ENCODE data around the gene PLB1. TPM values are rescaled to one million over a fixed set of nuclear protein-coding genes. Genes with fewer than 3 reads are reported as not detected.

PLB1 gene
- polyA plus RNA-seq, 1 donor, result 3.2 TPM

- no peak overlapping the region for H3K4me3 ChIP-seq (ENCODE audit: low read length)
- peaks cover 14% of the 10 kb centered on the region for H3K4me1 ChIP-seq (ENCODE audit: control insufficient read depth, insufficient read depth, low read length)
- no peaks in the 10 kb centered on the region for H3K36me3 ChIP-seq (ENCODE audit: control insufficient read depth, insufficient read depth, low read length)
- DNase-seq, result no peak
- H3K27me3 ChIP-seq (ENCODE audit: control insufficient read depth, insufficient read depth, low read length), result no peaks in the 10 kb centered on the region
- no CpG with 5 or more reads among the region's 11 CpGs for WGBS (ENCODE audit: insufficient coverage, low lambda C conversion rate)
- H3K27ac ChIP-seq (ENCODE audit: low read length), result no peak overlapping the region
- peaks cover 1% of the 10 kb centered on the region for H3K9me3 ChIP-seq (ENCODE audit: control insufficient read depth, low read depth, low read length)
Observed at GRCh38 chr2:28678175-28678855, 182.5 kb downstream of the PLB1 start.

- Histone ChIP-seq H3K27ac (ENCODE audit: low read length) (no peak overlapping the region), H3K36me3 (ENCODE audit: control insufficient read depth, insufficient read depth, low read length) (no peaks in the 10 kb centered on the region), H3K4me3 (ENCODE audit: low read length) (no peak overlapping the region), H3K27me3 (ENCODE audit: control insufficient read depth, insufficient read depth, low read length) (no peaks in the 10 kb centered on the region), H3K9me3 (ENCODE audit: control insufficient read depth, low read depth, low read length) (no peaks in the 10 kb centered on the region), H3K4me1 (ENCODE audit: control insufficient read depth, insufficient read depth, low read length) (peaks cover 19% of the 10 kb centered on the region)
- WGBS (ENCODE audit: insufficient coverage, low lambda C conversion rate), result no CpG with 5 or more reads among the region's 1 CpG
- no peak for DNase-seq
Observed at GRCh38 chr2:28678944-28679343, 183.1 kb downstream of the PLB1 start.

- no peak overlapping the region for H3K27ac ChIP-seq (ENCODE audit: low read length)
- H3K36me3 ChIP-seq (ENCODE audit: control insufficient read depth, insufficient read depth, low read length), result no peaks in the 10 kb centered on the region
- no peak overlapping the region for H3K4me3 ChIP-seq (ENCODE audit: low read length)
- DNase-seq, result no peak
- H3K27me3 ChIP-seq (ENCODE audit: control insufficient read depth, insufficient read depth, low read length), result no peaks in the 10 kb centered on the region
- peaks cover 14% of the 10 kb centered on the region for H3K4me1 ChIP-seq (ENCODE audit: control insufficient read depth, insufficient read depth, low read length)
- no peaks in the 10 kb centered on the region for H3K9me3 ChIP-seq (ENCODE audit: control insufficient read depth, low read depth, low read length)
- WGBS (ENCODE audit: insufficient coverage, low lambda C conversion rate), result no CpG with 5 or more reads among the region's 6 CpGs
Observed at GRCh38 chr2:28680657-28681056, 184.8 kb downstream of the PLB1 start.

GRCh38 chr2:28681158-28681571 is 185.3 kb downstream of the PLB1 start:
- Histone ChIP-seq H3K9me3 (ENCODE audit: control insufficient read depth, low read depth, low read length) (no peaks in the 10 kb centered on the region), H3K4me3 (ENCODE audit: low read length) (no peak overlapping the region), H3K27me3 (ENCODE audit: control insufficient read depth, insufficient read depth, low read length) (no peaks in the 10 kb centered on the region), H3K27ac (ENCODE audit: low read length) (no peak overlapping the region), H3K36me3 (ENCODE audit: control insufficient read depth, insufficient read depth, low read length) (no peaks in the 10 kb centered on the region), H3K4me1 (ENCODE audit: control insufficient read depth, insufficient read depth, low read length) (peaks cover 14% of the 10 kb centered on the region)
- WGBS (ENCODE audit: insufficient coverage, low lambda C conversion rate), result no CpG with 5 or more reads among the region's 4 CpGs
- no peak for DNase-seq

GRCh38 chr2:28681606-28682005 is 185.7 kb downstream of the PLB1 start:
- H3K9me3 ChIP-seq (ENCODE audit: control insufficient read depth, low read depth, low read length), result no peaks in the 10 kb centered on the region
- peaks cover 14% of the 10 kb centered on the region for H3K4me1 ChIP-seq (ENCODE audit: control insufficient read depth, insufficient read depth, low read length)
- H3K27me3 ChIP-seq (ENCODE audit: control insufficient read depth, insufficient read depth, low read length), result no peaks in the 10 kb centered on the region
- no peak for DNase-seq
- H3K27ac ChIP-seq (ENCODE audit: low read length), result no peak overlapping the region
- H3K4me3 ChIP-seq (ENCODE audit: low read length), result no peak overlapping the region
- H3K36me3 ChIP-seq (ENCODE audit: control insufficient read depth, insufficient read depth, low read length), result no peaks in the 10 kb centered on the region

- Histone ChIP-seq H3K27ac (ENCODE audit: low read length) (no peak overlapping the region), H3K4me3 (ENCODE audit: low read length) (no peak overlapping the region), H3K27me3 (ENCODE audit: control insufficient read depth, insufficient read depth, low read length) (no peaks in the 10 kb centered on the region), H3K4me1 (ENCODE audit: control insufficient read depth, insufficient read depth, low read length) (peaks cover 14% of the 10 kb centered on the region), H3K36me3 (ENCODE audit: control insufficient read depth, insufficient read depth, low read length) (no peaks in the 10 kb centered on the region), H3K9me3 (ENCODE audit: control insufficient read depth, low read depth, low read length) (no peaks in the 10 kb centered on the region)
- DNase-seq, result peak in 1 of 2 donors; percentile 59
- WGBS (ENCODE audit: insufficient coverage, low lambda C conversion rate), result no CpG with 5 or more reads among the region's 14 CpGs
Observed at GRCh38 chr2:28683100-28683706, 187.3 kb downstream of the PLB1 start.

- Histone ChIP-seq H3K27ac (ENCODE audit: low read length) (no peak overlapping the region), H3K9me3 (ENCODE audit: control insufficient read depth, low read depth, low read length) (no peaks in the 10 kb centered on the region), H3K4me3 (ENCODE audit: low read length) (no peak overlapping the region), H3K27me3 (ENCODE audit: control insufficient read depth, insufficient read depth, low read length) (no peaks in the 10 kb centered on the region), H3K4me1 (ENCODE audit: control insufficient read depth, insufficient read depth, low read length) (peaks cover 14% of the 10 kb centered on the region), H3K36me3 (ENCODE audit: control insufficient read depth, insufficient read depth, low read length) (no peaks in the 10 kb centered on the region)
- 100% methylated on average over 2 of the region's 13 CpGs for WGBS (ENCODE audit: insufficient coverage, low lambda C conversion rate)
- no peak for DNase-seq
Observed at GRCh38 chr2:28684142-28684858, 188.4 kb downstream of the PLB1 start.

GRCh38 chr2:28687171-28687570 is 191.3 kb downstream of the PLB1 start:
- peaks cover 20% of the 10 kb centered on the region for H3K4me1 ChIP-seq (ENCODE audit: control insufficient read depth, insufficient read depth, low read length)
- H3K36me3 ChIP-seq (ENCODE audit: control insufficient read depth, insufficient read depth, low read length), result no peaks in the 10 kb centered on the region
- H3K27ac ChIP-seq (ENCODE audit: low read length), result no peak overlapping the region
- DNase-seq, result no peak
- no peaks in the 10 kb centered on the region for H3K9me3 ChIP-seq (ENCODE audit: control insufficient read depth, low read depth, low read length)
- no peak overlapping the region for H3K4me3 ChIP-seq (ENCODE audit: low read length)
- no peaks in the 10 kb centered on the region for H3K27me3 ChIP-seq (ENCODE audit: control insufficient read depth, insufficient read depth, low read length)

GRCh38 chr2:28687640-28688385 is 192.0 kb downstream of the PLB1 start:
- Histone ChIP-seq H3K36me3 (ENCODE audit: control insufficient read depth, insufficient read depth, low read length) (no peaks in the 10 kb centered on the region), H3K4me1 (ENCODE audit: control insufficient read depth, insufficient read depth, low read length) (peaks cover 20% of the 10 kb centered on the region), H3K9me3 (ENCODE audit: control insufficient read depth, low read depth, low read length) (no peaks in the 10 kb centered on the region), H3K27me3 (ENCODE audit: control insufficient read depth, insufficient read depth, low read length) (no peaks in the 10 kb centered on the region), H3K4me3 (ENCODE audit: low read length) (no peak overlapping the region), H3K27ac (ENCODE audit: low read length) (no peak overlapping the region)
- no CpG with 5 or more reads among the region's 7 CpGs for WGBS (ENCODE audit: insufficient coverage, low lambda C conversion rate)
- DNase-seq, result no peak

GRCh38 chr2:28688818-28689217 is 193.0 kb downstream of the PLB1 start:
- H3K9me3 ChIP-seq (ENCODE audit: control insufficient read depth, low read depth, low read length), result no peaks in the 10 kb centered on the region
- WGBS (ENCODE audit: insufficient coverage, low lambda C conversion rate), result 100% methylated on average over 1 of the region's 2 CpGs
- DNase-seq, result no peak

More at GRCh38 chr2:28688818-28689217, 193.0 kb downstream of the PLB1 start:
- H3K4me1 ChIP-seq (ENCODE audit: control insufficient read depth, insufficient read depth, low read length), result peaks cover 10% of the 10 kb centered on the region
- H3K27ac ChIP-seq (ENCODE audit: low read length), result no peak overlapping the region
- H3K4me3 ChIP-seq (ENCODE audit: low read length), result no peak overlapping the region
- no peaks in the 10 kb centered on the region for H3K36me3 ChIP-seq (ENCODE audit: control insufficient read depth, insufficient read depth, low read length)
- no peaks in the 10 kb centered on the region for H3K27me3 ChIP-seq (ENCODE audit: control insufficient read depth, insufficient read depth, low read length)

All from large intestine (tissue), 3 donors.